Inflammatory macrophage treated with lipopolysaccharide for 1 hour (primary cell): ENCODE results near the gene BCOR.

Experiments
- DNase-seq, 2 donors: peaks; one replicate each; pipeline ENCODE4 v3.0.0-alpha.2; 2020 to 2022

BCOR gene

GRCh38 chrX:40111868-40112267, 14.1 kb upstream of the BCOR start:
- DNase-seq = no peak

- DNase-seq = peak; percentile 48 to 58
Measured at GRCh38 chrX:40109288-40110008, 11.7 kb upstream of the BCOR start.

DNA sequence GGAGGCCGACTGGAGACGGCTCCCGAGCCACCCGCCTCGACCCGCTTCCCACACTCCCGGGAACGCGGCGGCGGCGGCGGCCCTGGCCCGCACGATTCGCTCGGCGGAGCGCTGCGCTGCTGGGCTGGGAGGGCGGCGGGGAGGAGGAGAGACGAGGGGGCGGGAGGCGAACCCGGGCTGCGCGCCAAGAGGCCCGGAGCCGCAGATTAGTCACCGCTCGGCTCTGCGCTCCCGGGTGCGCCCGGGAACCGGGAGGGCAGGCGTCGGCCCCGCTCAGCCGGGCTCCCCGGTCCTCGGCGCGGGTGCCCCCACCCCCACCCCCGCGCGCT, 11.2 kb upstream of the BCOR start:
- peak in 1 of 2 donors; percentile 43 for DNase-seq

- DNase-seq = no peak
Measured at GRCh38 chrX:40108162-40108958, 10.6 kb upstream of the BCOR start.

GRCh38 chrX:40107291-40108161, 9.8 kb upstream of the BCOR start:
- DNase-seq = peak; percentile 58 to 80

DNA sequence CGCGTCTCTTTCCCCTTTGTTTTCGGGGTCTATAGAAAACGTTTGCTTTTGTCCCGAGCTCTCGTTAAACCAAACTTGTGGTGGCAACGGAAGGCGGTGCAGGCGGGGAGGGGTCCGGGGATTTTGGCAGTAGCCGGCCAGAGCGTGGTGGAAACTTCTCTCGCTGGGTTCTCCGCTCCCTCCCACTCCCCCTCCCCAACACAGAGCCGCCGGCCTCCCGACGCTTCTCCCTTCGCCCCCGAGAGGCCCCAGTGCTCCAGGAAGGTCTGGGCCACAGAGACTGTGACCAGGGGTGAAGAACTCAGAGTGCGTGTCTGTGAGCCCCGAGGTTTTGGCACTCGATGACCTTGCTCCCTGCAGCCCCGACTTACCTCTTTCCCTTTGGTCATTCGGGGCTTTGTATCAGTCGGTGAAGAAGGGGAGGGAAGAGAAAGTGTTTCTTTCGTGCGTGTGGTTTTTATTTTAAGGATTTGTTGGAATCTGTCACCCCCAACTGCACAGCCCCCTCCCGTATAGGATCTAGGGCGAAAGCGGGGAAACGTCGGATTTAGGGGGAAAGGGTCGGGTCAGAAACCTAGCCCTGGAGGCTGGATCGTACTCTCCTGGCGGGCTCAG, 9.0 kb upstream of the BCOR start:
- DNase-seq = no peak

DNA sequence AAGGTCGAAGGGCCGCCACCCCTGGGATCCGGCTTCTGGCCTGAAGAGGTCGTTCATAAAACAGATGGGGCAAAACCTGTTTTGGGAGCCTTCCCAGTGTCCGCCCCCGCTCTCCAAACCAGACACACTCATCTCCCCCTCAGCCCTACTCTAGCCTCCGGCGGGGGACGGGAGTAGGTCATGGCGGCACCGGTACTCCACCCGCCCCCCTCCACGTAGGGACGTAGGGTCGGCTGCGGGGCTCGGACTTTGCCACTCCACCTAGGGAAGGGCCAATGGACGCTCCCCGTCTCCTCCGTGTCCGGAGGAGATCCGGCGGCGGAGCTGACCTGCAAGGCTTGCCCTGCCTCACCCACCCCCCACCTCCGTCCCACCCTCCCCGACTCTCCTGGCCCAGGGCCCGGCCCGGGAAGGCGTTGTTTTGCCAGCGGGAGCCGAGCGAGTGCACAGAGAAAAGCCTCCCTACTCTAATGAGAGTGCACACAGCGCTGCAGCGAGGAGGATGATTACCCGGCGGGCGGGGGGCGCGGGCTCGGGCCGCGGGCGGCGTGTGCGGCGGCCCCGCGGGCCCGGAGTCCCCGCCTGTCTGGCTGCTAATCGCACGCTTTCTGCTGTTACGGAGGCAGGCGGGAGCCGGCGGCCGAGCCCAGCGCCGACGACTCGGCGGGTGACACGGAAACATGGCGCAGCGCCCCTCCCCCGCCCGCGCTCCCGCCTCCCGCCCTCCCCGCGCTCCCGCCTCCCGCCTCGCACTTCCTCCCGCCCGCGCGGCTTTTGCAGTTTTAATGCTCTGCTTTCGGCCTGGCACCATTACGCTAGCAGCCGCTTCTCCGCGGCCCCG, 8.3 kb upstream of the BCOR start:
- peak in 1 of 2 donors; percentile 35 for DNase-seq

- no peak for DNase-seq
Measured at GRCh38 chrX:40104985-40105834, 7.5 kb upstream of the BCOR start.

DNA sequence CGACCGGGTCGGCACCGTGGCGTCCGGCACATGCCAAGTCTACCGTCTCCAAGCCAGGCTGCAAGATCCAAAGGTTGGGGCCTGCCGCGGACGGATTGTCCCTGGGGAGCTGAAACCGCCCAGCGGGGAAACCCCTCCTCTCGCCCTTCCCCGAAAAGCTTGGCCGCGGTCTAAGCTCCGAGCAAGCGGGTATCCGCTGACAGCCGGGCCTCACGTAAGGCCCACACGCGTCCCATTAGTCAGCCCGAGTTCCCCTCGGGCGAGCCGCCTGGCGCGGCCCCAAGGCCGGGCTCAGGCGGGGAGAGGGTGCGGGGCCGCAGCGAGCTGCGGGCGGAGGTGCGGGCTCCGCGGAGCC, 6.8 kb upstream of the BCOR start:
- DNase-seq = peak; percentile 57 to 77

DNA sequence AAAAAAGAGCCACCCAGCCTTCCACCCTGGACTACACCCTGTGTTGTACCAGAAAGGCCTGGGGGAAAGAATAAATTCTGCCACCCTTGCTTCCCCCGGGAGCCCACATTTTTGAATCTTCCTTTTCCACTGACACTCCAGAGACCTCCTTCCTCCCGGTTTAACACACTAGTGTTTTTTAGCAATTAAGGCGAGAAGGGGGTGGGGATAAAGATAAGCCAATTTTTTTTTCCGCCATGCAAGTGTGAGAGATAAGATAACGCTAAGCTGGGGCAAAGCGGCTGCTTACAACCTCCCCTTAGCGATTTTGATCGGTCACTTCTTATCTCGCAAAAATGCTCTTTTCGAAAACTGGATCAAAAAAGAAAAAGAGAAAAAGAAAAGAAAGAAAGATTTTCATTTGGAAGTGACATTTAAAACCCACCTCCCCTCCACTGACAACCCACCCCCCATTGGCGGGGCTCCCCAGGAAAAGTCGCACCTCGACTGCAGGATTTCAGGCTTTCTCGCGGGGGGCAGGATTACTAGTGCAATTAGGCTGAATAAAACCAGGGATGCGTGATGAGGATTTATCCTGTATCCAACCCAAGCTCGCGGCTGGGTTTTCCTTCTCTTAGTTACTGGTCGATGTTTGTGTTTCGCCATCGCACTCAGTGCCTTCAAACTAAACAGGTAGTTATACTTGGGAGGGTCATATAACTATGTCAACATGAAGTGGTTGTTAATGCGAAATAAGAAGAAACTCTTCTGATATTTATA, 6.0 kb upstream of the BCOR start:
- DNase-seq = no peak

DNA sequence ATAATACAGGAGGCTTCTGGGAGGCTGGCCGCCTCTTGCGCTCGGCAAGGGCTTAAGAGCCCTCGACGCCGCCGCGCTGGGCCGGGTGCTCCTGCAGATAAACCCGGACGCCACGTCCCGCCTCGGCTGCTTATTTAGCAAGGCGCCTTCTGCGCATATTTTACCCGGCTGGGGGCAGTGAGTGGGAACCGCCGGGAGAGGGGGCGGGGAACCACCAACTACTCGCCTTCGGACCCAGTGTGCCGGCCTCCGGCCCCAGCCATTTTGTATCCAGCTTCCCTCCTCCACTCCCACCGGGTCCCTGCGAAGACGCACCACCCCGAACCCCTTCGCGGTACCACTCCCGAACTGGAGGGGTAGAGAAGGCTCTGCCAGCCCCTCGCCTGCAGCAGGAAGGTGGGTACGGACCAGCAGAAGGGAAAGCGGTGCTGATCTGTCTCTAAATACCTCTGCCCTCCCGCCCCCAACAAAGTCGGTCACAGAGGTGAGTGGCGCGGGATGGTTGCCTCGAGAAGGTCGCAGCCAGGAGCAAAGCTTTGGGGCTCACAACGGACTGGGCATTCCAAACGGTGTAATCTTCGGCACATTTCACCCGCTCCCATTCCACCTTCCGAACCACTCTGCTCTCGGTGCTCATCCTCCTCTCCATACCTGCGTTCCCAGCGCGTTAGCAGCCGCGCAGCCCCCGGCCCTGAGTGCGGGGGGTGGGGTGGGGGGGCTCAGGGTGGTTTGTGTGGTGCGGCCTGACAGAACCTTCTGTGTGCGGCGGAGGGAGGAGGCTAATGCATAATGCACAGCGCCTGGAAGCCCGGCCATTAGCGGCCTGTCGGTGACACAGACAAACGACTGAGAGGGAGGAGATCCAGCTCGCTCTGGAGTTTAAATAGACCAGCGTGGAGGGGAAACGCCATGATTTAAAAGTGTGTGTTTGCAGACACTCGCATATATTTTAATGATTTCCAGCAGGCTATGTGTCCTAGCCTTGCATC, 4.9 kb upstream of the BCOR start:
- DNase-seq = no peak

DNA sequence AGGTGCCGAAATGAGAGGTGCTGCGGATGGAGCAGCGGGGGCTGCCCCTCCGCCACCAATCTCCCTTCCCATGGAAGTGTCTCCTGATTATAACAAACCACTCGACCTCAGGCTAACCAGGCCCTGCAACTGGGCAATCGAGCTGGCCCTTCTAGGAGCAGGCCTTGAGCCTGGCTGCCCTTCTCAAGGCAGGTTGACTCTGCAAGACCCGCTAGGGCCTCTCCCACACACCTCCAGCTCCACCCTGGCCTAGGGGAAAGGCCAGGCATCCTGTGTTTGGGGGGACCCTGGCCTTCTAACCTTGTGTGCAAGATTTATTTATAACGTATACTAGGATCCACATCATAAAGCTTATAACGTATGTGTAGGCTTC, 3.7 kb upstream of the BCOR start:
- DNase-seq = no peak

DNA sequence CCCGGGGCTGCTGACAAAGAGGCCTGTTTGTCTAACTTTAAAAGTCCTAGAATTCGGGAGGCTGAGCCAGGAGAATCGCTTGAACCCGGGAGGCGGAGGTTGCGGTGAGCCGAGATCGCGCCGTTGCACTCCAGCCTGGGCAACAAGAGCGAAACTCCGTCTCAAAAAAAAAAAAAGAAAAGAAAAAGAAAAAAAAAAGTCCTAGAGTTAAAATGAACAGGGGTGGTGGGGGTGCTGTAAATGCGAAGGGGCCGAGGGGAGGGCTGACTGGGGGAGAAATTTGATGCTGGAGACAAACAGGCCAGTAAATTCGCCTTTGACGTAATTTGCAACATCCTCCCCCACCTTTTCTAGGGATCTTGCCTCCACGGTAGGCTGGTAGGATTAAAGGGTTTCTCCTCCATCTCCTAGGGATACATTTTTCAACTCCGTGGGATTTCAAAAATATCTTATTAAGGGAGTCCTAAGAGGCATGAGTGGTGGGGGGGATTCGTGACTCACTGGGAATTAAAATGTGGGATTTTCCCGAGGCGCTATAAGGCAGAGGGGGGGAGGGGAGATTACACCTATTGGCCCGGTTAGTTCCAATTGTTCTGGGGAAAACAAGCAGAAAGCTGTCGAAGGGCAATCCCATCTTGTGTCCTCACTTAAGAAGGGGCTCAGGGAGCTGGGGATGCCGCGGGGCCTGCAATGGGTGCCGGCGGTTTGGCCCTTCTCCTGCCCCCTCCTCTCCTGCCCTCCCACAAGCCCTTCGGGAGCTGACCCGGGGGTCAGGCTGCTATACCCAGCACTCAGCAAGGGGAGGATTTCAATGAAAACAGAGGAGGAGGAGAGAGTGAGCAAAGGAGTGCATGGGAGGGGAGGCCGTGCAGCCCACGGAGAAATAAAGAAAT, 3.0 kb upstream of the BCOR start:
- no peak for DNase-seq

- no peak for DNase-seq
Measured at GRCh38 chrX:40100141-40100536, 2.4 kb upstream of the BCOR start.

GRCh38 chrX:40099055-40099958, 1.5 kb upstream of the BCOR start:
- no peak for DNase-seq

DNA sequence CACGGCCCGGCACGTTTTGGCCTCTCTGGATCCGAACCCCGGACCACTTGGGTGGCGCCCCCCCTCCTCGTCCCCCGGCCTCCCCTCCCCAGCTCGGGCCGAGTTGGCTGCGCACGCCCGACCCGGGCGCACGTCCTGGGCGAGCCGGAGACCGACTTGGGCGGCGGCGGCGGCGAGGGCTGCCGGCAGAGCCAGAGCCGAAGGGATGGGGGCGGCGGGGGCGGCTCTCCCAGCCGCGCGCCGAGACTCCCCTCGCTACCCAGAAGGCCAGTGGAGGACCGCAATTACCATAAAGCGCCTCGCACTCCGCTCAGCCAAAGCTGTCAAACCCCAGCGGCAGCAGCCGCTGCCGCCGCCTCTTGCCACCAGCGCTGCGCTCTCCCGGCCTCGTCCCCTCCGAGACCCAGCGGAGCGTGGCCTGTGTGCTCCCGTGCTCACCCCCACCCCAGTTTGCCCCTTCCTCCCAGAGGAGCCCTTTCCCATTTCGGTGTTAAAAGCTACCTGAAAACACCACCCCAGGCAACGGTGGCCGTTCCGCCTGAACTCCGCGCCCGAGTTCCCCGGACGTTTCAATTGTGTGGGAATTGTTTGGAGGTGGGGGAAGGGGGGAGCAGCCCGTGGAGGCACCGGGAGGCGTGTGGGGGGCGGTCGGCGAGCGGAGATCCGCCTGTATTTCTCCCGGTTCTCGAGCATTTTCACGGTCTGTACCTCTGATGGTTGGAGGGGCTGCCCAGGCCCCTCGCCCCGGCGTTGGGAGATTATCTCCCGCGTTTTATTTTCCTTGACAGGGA, 701 bp upstream of the BCOR start:
- DNase-seq = no peak
